Stimulated activated CD4-positive, alpha-beta T cell treated with anti-CD3 and anti-CD28 coated beads, Interleukin-15, amount 100 ng/mL, for 24 hours (primary cell): ENCODE measurements around the gene NKD1.
"Not testable (repeated sequence)": the region's sequence is repeated elsewhere in the genome, so short reads cannot be mapped to it uniquely, and the experiment has no call there.

Experiments used
- DNase-seq: peaks from one replicate; pipeline ENCODE4 v3.0.0-alpha.2; 2020

The NKD1 gene

GRCh38 chr16:50520451-50521245 lies 27.5 kb upstream of the NKD1 start:
- DNase-seq = no peak

- no peak for DNase-seq
These were observed 26.8 kb upstream of the NKD1 start for GRCh38 chr16:50521246-50521900.

- DNase-seq = no peak
These were observed 25.9 kb upstream of the NKD1 start for GRCh38 chr16:50522324-50522723.

- no peak for DNase-seq
These were observed 24.5 kb upstream of the NKD1 start for GRCh38 chr16:50523710-50524109.

GRCh38 chr16:50525262-50525661 lies 22.9 kb upstream of the NKD1 start:
- no peak for DNase-seq

GRCh38 chr16:50525716-50526115 lies 22.5 kb upstream of the NKD1 start:
- no peak for DNase-seq

GRCh38 chr16:50526249-50526648 lies 21.9 kb upstream of the NKD1 start:
- no peak for DNase-seq

GRCh38 chr16:50526796-50527195 lies 21.4 kb upstream of the NKD1 start:
- no peak for DNase-seq

- DNase-seq = no peak
These were observed 19.4 kb upstream of the NKD1 start for GRCh38 chr16:50528820-50529219.

- DNase-seq = no peak
These were observed 18.9 kb upstream of the NKD1 start for GRCh38 chr16:50529334-50529733.

- no peak for DNase-seq
These were observed 17.6 kb upstream of the NKD1 start for GRCh38 chr16:50530277-50531236.

- no peak for DNase-seq
These were observed 16.8 kb upstream of the NKD1 start for GRCh38 chr16:50531359-50531758.

GRCh38 chr16:50531901-50532300 lies 16.3 kb upstream of the NKD1 start:
- no peak for DNase-seq

GRCh38 chr16:50532576-50532975 lies 15.6 kb upstream of the NKD1 start:
- no peak for DNase-seq

GRCh38 chr16:50533317-50533716 lies 14.9 kb upstream of the NKD1 start:
- DNase-seq = no peak

- no peak for DNase-seq
These were observed 14.1 kb upstream of the NKD1 start for GRCh38 chr16:50534091-50534490.

GRCh38 chr16:50534556-50534955 lies 13.6 kb upstream of the NKD1 start:
- DNase-seq = no peak

- no peak for DNase-seq
These were observed 13.2 kb upstream of the NKD1 start for GRCh38 chr16:50534958-50535357.

GRCh38 chr16:50535506-50536257 lies 12.5 kb upstream of the NKD1 start:
- DNase-seq = no peak

GRCh38 chr16:50536258-50536645 lies 11.9 kb upstream of the NKD1 start:
- DNase-seq = not testable (repeated sequence)

GRCh38 chr16:50537533-50538290 lies 10.5 kb upstream of the NKD1 start:
- DNase-seq = no peak
